Adrenal gland (tissue), 5 donors: ENCODE data around the gene AHRR.

Source experiments
- POLR2A ChIP-seq, 2 donors: fragments of 450-650 bp; IDR thresholded peaks; one replicate each; pipeline ENCODE4 v1.6.1; 2017; ENCODE audit warnings: antibody characterized with exemption in 2 of 2, mild to moderate bottlenecking in 2 of 2, moderate library complexity in 1 of 2
- TF ChIP-seq, protein P1 (sequence below), 6 experiments: fragments of 450-650 bp in 4 of 6; fragments of 200-600 bp in 2 of 6; sonication (generic) in 1 of 6; IDR thresholded peaks; 1 replicate in 5 of 6; 2 replicates in 1 of 6; pipeline versions ENCODE4 v1.5.1 to v1.8.0; 2016 to 2021; ENCODE audit warnings: antibody characterized with exemption in 6 of 6, mild to moderate bottlenecking in 2 of 6, moderate library complexity in 1 of 6
- donor health status: DM: no; HTN: no; CAD: no.

DNA sequence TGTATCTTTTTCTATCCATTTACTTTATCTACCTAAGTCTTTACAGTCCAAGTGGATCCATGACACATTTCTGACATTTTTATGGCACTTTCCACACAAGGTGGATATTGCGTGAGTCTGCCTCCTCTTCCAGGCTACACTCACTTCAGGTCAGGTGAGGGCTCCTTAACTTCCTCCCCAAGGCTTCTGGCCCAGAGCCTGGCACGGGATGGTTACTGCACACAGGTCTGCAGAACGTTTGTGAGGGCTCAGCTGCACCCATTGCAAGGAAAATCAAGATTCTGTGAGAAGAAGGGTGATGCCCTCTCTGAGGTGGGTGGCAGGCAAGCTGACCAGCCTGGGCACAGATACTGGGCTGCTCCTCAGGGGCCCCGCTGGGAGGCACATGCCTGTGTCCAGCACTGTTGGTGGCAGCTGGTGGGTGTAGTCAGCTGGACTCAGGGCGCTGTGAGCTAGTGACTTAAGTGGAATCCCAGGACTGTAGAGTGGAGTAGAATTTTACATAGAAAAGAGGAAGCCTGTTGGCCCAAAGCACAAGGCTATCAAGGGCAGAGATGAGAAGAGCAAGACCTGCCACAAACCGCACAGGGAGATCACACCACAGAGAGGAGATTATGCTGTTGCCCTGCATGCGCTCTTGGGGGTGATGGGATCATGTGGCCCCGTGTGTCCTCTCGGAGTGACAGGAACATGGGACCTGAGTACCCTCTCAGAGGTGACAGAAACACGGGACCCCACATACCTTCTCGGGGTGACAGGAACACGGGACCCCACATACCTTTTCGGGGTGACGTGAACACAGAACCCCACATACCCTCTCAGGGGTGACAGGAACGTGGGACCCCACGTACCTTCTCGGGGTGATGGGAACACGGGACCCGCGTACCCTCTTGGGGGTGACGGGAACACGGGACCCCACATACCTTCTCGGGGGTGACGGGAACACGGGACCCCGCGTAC lies 21.3 kb downstream of the AHRR start:
- TF ChIP-seq, protein P1, sequence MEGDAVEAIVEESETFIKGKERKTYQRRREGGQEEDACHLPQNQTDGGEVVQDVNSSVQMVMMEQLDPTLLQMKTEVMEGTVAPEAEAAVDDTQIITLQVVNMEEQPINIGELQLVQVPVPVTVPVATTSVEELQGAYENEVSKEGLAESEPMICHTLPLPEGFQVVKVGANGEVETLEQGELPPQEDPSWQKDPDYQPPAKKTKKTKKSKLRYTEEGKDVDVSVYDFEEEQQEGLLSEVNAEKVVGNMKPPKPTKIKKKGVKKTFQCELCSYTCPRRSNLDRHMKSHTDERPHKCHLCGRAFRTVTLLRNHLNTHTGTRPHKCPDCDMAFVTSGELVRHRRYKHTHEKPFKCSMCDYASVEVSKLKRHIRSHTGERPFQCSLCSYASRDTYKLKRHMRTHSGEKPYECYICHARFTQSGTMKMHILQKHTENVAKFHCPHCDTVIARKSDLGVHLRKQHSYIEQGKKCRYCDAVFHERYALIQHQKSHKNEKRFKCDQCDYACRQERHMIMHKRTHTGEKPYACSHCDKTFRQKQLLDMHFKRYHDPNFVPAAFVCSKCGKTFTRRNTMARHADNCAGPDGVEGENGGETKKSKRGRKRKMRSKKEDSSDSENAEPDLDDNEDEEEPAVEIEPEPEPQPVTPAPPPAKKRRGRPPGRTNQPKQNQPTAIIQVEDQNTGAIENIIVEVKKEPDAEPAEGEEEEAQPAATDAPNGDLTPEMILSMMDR (IDR thresholded peaks at IDR 0.05) = no peak
- TF ChIP-seq POLR2A (IDR thresholded peaks at IDR 0.05) = no peak
